ENCODE measurements around the gene STXBP5L. TPM values are rescaled to one million over a fixed set of nuclear protein-coding genes. Genes with fewer than 3 reads are reported as not detected.

Gene STXBP5L
- total and polyA plus RNA-seq, 10 of the 15 experiments (the other 5 are each of a cell fraction or from before 2014, with no cell fraction given), result under 0.01 to 0.08 (median 0.04) TPM; not detected in 6

- no TSS peak for BruUV-seq (replicated peaks)
- no peak overlapping the region for H3K9ac ChIP-seq (ENCODE audit: control insufficient read depth, insufficient read depth, low read length)
- no peak for TF ChIP-seq HDGF (IDR thresholded peaks at IDR 0.05)
- no peak for TF ChIP-seq PAX8 (IDR thresholded peaks at IDR 0.05)
- TF ChIP-seq CBX3 (IDR thresholded peaks at IDR 0.05; ENCODE audit: borderline replicate concordance, low read depth), result no peak
- no peak for TF ChIP-seq EP300 (IDR thresholded peaks at IDR 0.05; ENCODE audit: borderline replicate concordance in 1 of 2, control insufficient read depth in 1 of 2, low read depth in 2 of 2, low read length in 2 of 2)
- no peak for TF ChIP-seq SP1 (IDR thresholded peaks at IDR 0.05; ENCODE audit: low read depth, low read length)
- no peak for TF ChIP-seq CEBPB (IDR thresholded peaks at IDR 0.05; ENCODE audit: borderline replicate concordance in 1 of 2, low read depth in 2 of 2, low read length in 2 of 2)
- TF ChIP-seq PAX5 (IDR thresholded peaks at IDR 0.05; ENCODE audit: borderline replicate concordance, low read depth, low read length), result no peak
- ChIA-PET CTCF (no interaction called here), RAD21 (ENCODE audit: unreplicated experiment) (no interaction called here), SMC1A (ENCODE audit: uncharacterized antibody, unreplicated experiment) (no interaction called here), POLR2A (no interaction called here)
- no peak for ATAC-seq
- H3K27me3 ChIP-seq (replicated peaks in 1 of 2; ENCODE audit: control insufficient read depth in 2 of 2, insufficient read depth in 2 of 2, low read length in 1 of 2), result no peaks in the 10 kb centered on the region
- 2% methylated on average over 2 of the region's 2 CpGs for WGBS (ENCODE audit: insufficient coverage, insufficient replicate concordance, low lambda C conversion rate, missing lambda C conversion rate)
- FAIRE-seq, result no peak
- no peak overlapping the region for H3K4me3 ChIP-seq
- no peaks in the 10 kb centered on the region for H4K20me1 ChIP-seq (ENCODE audit: control insufficient read depth, insufficient read depth)
- no peak overlapping the region for H3K27ac ChIP-seq (ENCODE audit: control insufficient read depth, insufficient read depth)
- H3K4me1 ChIP-seq (ENCODE audit: control insufficient read depth, insufficient read depth, low read length), result no peaks in the 10 kb centered on the region
- H3K36me3 ChIP-seq (ENCODE audit: control insufficient read depth in 2 of 2, insufficient read depth in 2 of 2, low read length in 1 of 2), result no peaks in the 10 kb centered on the region
- H3K9me3 ChIP-seq (replicated peaks; ENCODE audit: control insufficient read depth, insufficient read depth, low read length), result no peaks in the 10 kb centered on the region
- in situ Hi-C loops (cut with MboI), result no loop called here
- DNase-seq (ENCODE audit: low read depth, low spot score), result no peak
- no peak overlapping the region for H2AFZ ChIP-seq (ENCODE audit: control insufficient read depth, low read depth, low read length)
- no peak overlapping the region for H3K4me2 ChIP-seq (ENCODE audit: control insufficient read depth, insufficient read depth)
- no peaks in the 10 kb centered on the region for H3K79me2 ChIP-seq (ENCODE audit: control insufficient read depth, insufficient read depth, low read length)
- intact Hi-C loops (cut with micrococcal nuclease; ENCODE audit: unreplicated experiment), result no loop called here
Measured at GRCh38 chr3:121252676-121253075, 344.7 kb downstream of the STXBP5L start.

GRCh38 chr3:121269389-121269788 is 361.4 kb downstream of the STXBP5L start:
- POLR2A ChIA-PET, result no interaction called here
- H4K20me1 ChIP-seq (ENCODE audit: control insufficient read depth, insufficient read depth), result no peaks in the 10 kb centered on the region
- TF ChIP-seq DPF2 (IDR thresholded peaks at IDR 0.05), result no peak
- no peak for TF ChIP-seq YY1 (IDR thresholded peaks at IDR 0.05; ENCODE audit: low read depth, low read length)
- TF ChIP-seq ZNF207 (IDR thresholded peaks at IDR 0.05; ENCODE audit: borderline replicate concordance), result no peak
- TF ChIP-seq HDGF (IDR thresholded peaks at IDR 0.05), result no peak
- TF ChIP-seq POLR2AphosphoS5 (IDR thresholded peaks at IDR 0.05; ENCODE audit: low read length), result no peak
- TF ChIP-seq E2F4 (IDR thresholded peaks at IDR 0.05; ENCODE audit: low read depth, low read length), result no peak
- no peak for TF ChIP-seq NFYB (IDR thresholded peaks at IDR 0.05; ENCODE audit: insufficient read depth, low read depth, low read length)
- TF ChIP-seq IRF4 (IDR thresholded peaks at IDR 0.05; ENCODE audit: low read depth, low read length), result no peak
- no peak for TF ChIP-seq E2F8 (IDR thresholded peaks at IDR 0.05; ENCODE audit: low read depth, partially characterized antibody)
- no peak for TF ChIP-seq SIN3A (IDR thresholded peaks at IDR 0.05; ENCODE audit: low read depth, low read length)
- TF ChIP-seq STAT1 (conservative IDR thresholded peaks at IDR 0.05), result no peak

More at GRCh38 chr3:121269389-121269788, 361.4 kb downstream of the STXBP5L start:
- Histone ChIP-seq H3K9me3 (replicated peaks; ENCODE audit: control insufficient read depth, insufficient read depth, low read length) (no peaks in the 10 kb centered on the region), H3K4me3 (no peak overlapping the region), H3K4me2 (ENCODE audit: control insufficient read depth, insufficient read depth) (no peak overlapping the region), H3K79me2 (ENCODE audit: control insufficient read depth, insufficient read depth, low read length) (no peaks in the 10 kb centered on the region), H3K9ac (ENCODE audit: control insufficient read depth, insufficient read depth, low read length) (no peak overlapping the region), H3K27me3 (replicated peaks in 1 of 2; ENCODE audit: control insufficient read depth in 2 of 2, insufficient read depth in 2 of 2, low read length in 1 of 2) (no peaks in the 10 kb centered on the region), H3K4me1 (ENCODE audit: control insufficient read depth, insufficient read depth, low read length) (no peaks in the 10 kb centered on the region), H3K36me3 (ENCODE audit: control insufficient read depth in 2 of 2, insufficient read depth in 2 of 2, low read length in 1 of 2) (no peaks in the 10 kb centered on the region), H2AFZ (ENCODE audit: control insufficient read depth, low read depth, low read length) (no peak overlapping the region), H3K27ac (ENCODE audit: control insufficient read depth, insufficient read depth) (no peak overlapping the region)
- ATAC-seq (no peak), FAIRE-seq (no peak), DNase-seq (ENCODE audit: low read depth, low spot score) (no peak)
- ChIA-PET SMC1A (ENCODE audit: uncharacterized antibody, unreplicated experiment) (no interaction called here), RAD21 (ENCODE audit: unreplicated experiment) (no interaction called here), CTCF (no interaction called here)
- BruUV-seq (replicated peaks), result no TSS peak
- intact Hi-C loops (cut with micrococcal nuclease; ENCODE audit: unreplicated experiment) (no loop called here), in situ Hi-C loops (cut with MboI) (no loop called here)
- 0% methylated on average over 1 of the region's 1 CpG for WGBS (ENCODE audit: insufficient coverage, insufficient replicate concordance, low lambda C conversion rate, missing lambda C conversion rate)
